ENCODE measurements around the gene EZH1. TPM values are rescaled to one million over a fixed set of nuclear protein-coding genes. Genes with fewer than 3 reads are reported as not detected.

The EZH1 gene
- total RNA-seq (2022) (16.9 and 18.0 TPM in 2 replicates), Bru-seq, nascent RNA (percentile 55 among the genes with signal in this experiment), BruChase-seq, experiment 1, labeled RNA remaining after a 2-hour chase (percentile 60 among the genes with signal in this experiment), BruChase-seq, experiment 2, labeled RNA remaining after a 6-hour chase (percentile 55 among the genes with signal in this experiment)
- long read RNA-seq, full-length matches to known transcripts, result 2 of 13 reads
- long read RNA-seq, partial matches to known transcripts, result 3 of 13 reads
- long read RNA-seq, other reads (novel, unspliced or antisense), result 8 of 13 reads

GRCh38 chr17:42744806-42745617 lies at the start of gene EZH1:
EZH1 (minus strand) TSS chr17:42745040; CDS start chr17:42728941, 16,099 bp downstream.
- peaks cover 3% of the 10 kb centered on the region for H3K27me3 Mint-ChIP-seq (ENCODE audit: insufficient read depth, unreplicated experiment)
- Histone ChIP-seq H3K36me3 (ENCODE audit: control insufficient read depth, insufficient read depth, low read length) (no peaks in the 10 kb centered on the region), H3K4me3 (ENCODE audit: low read depth, low read length) (peak within 1 kb of the TSS; percentile 63), H3K27me3 (replicated peaks; ENCODE audit: control insufficient read depth, insufficient read depth, low read length) (no peaks in the 10 kb centered on the region), H3K4me1 (peaks cover 23% of the 10 kb centered on the region), H3K9me3 (no peaks in the 10 kb centered on the region)
- TF ChIP-seq, protein P1, sequence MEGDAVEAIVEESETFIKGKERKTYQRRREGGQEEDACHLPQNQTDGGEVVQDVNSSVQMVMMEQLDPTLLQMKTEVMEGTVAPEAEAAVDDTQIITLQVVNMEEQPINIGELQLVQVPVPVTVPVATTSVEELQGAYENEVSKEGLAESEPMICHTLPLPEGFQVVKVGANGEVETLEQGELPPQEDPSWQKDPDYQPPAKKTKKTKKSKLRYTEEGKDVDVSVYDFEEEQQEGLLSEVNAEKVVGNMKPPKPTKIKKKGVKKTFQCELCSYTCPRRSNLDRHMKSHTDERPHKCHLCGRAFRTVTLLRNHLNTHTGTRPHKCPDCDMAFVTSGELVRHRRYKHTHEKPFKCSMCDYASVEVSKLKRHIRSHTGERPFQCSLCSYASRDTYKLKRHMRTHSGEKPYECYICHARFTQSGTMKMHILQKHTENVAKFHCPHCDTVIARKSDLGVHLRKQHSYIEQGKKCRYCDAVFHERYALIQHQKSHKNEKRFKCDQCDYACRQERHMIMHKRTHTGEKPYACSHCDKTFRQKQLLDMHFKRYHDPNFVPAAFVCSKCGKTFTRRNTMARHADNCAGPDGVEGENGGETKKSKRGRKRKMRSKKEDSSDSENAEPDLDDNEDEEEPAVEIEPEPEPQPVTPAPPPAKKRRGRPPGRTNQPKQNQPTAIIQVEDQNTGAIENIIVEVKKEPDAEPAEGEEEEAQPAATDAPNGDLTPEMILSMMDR (IDR thresholded peaks at IDR 0.05; ENCODE audit: insufficient read depth in 1 of 2, low read depth in 1 of 2, low read length in 1 of 2, severe bottlenecking in 1 of 2, unreplicated experiment in 1 of 2), result no peak
- peak; percentile 93 to 97 for DNase-seq
- H3K4me3 Mint-ChIP-seq (ENCODE audit: unreplicated experiment), result peak within 1 kb of the TSS; percentile 92
- BruUV-seq (replicated peaks), result TSS peak; percentile 93
- H3K4me1 Mint-ChIP-seq (ENCODE audit: low read depth, unreplicated experiment), result peaks cover 39% of the 10 kb centered on the region
- H3K27ac Mint-ChIP-seq (ENCODE audit: unreplicated experiment), result peak within 1 kb of the TSS; percentile 64
- H3K9me3 Mint-ChIP-seq (ENCODE audit: unreplicated experiment), result no peaks in the 10 kb centered on the region
- ChIA-PET POLR2A (interaction anchor here (1.6 kb wide), 1 partner anchor 136 kb away, joined by 6 read pairs; the partner anchor contains the start of genes RETREG3 and TUBG1), CTCF (interaction anchor here (0.7 kb wide), 1 partner anchor 19 kb away, joined by 3 read pairs; no protein-coding TSS in a partner anchor)
- H3K36me3 Mint-ChIP-seq (ENCODE audit: insufficient read depth, unreplicated experiment), result peaks cover 13% of the 10 kb centered on the region
- intact Hi-C loops (cut with micrococcal nuclease; ENCODE audit: unreplicated experiment), result loop anchor here (1.0 kb wide), 1 partner anchor 18 kb away; no protein-coding TSS in a partner anchor

- CTCF ChIA-PET, result no interaction called here
- TF ChIP-seq, protein P1 (IDR thresholded peaks at IDR 0.05; ENCODE audit: insufficient read depth in 1 of 2, low read depth in 1 of 2, low read length in 1 of 2, severe bottlenecking in 1 of 2, unreplicated experiment in 1 of 2), result no peak
- peaks cover 10% of the 10 kb centered on the region for H3K9me3 Mint-ChIP-seq (ENCODE audit: unreplicated experiment)
- no peak overlapping the region for H3K27ac Mint-ChIP-seq (ENCODE audit: unreplicated experiment)
- Histone ChIP-seq H3K27me3 (replicated peaks; ENCODE audit: control insufficient read depth, insufficient read depth, low read length) (no peaks in the 10 kb centered on the region), H3K9me3 (no peaks in the 10 kb centered on the region), H3K36me3 (ENCODE audit: control insufficient read depth, insufficient read depth, low read length) (peaks cover 1% of the 10 kb centered on the region; the same call in 1 of the 2 replicates), H3K4me3 (ENCODE audit: low read depth, low read length) (no peak overlapping the region), H3K4me1 (peaks cover 6% of the 10 kb centered on the region)
- no TSS peak for BruUV-seq (replicated peaks)
- H3K4me3 Mint-ChIP-seq (ENCODE audit: unreplicated experiment), result no peak overlapping the region
- POLR2A ChIA-PET, result no interaction called here
- intact Hi-C loops (cut with micrococcal nuclease; ENCODE audit: unreplicated experiment), result no loop called here
- H3K36me3 Mint-ChIP-seq (ENCODE audit: insufficient read depth, unreplicated experiment), result no peaks in the 10 kb centered on the region
- H3K4me1 Mint-ChIP-seq (ENCODE audit: low read depth, unreplicated experiment), result no peaks in the 10 kb centered on the region
- no peaks in the 10 kb centered on the region for H3K27me3 Mint-ChIP-seq (ENCODE audit: insufficient read depth, unreplicated experiment)
- DNase-seq, result no peak
Observed at GRCh38 chr17:42792545-42792944, 47.7 kb upstream of the EZH1 start.

DNA sequence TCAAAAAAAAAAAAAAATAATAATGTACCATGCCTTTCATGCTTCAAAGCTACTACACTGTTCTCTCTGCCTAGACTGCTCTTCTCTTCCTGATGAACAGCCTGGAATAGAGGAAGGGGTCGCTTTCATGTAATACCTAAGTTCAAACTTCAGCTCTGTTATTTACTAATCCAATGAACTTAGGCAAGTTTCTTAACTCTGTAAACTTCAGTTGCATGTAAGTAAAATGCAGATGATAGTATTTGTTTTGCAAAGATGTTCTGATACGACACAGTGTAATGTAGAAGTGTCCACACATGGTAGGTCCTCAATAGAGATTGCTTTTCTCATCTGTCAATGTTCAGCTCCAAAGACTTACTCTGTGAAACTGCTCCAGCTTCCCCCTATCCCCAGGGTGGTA lies 47.1 kb upstream of the EZH1 start:
- H3K4me3 Mint-ChIP-seq (ENCODE audit: unreplicated experiment), result no peak overlapping the region
- H3K9me3 Mint-ChIP-seq (ENCODE audit: unreplicated experiment), result peaks cover 10% of the 10 kb centered on the region
- no peaks in the 10 kb centered on the region for H3K27me3 ChIP-seq (replicated peaks; ENCODE audit: control insufficient read depth, insufficient read depth, low read length)
- peaks cover under 1% of the 10 kb centered on the region; the same call in 1 of the 2 replicates for H3K4me1 ChIP-seq
- no peak overlapping the region for H3K27ac Mint-ChIP-seq (ENCODE audit: unreplicated experiment)
- no peak overlapping the region for H3K4me3 ChIP-seq (ENCODE audit: low read depth, low read length)
- POLR2A ChIA-PET, result no interaction called here
- CTCF ChIA-PET, result no interaction called here
- no peaks in the 10 kb centered on the region for H3K27me3 Mint-ChIP-seq (ENCODE audit: insufficient read depth, unreplicated experiment)
- H3K4me1 Mint-ChIP-seq (ENCODE audit: low read depth, unreplicated experiment), result no peaks in the 10 kb centered on the region
- peaks cover 1% of the 10 kb centered on the region; the same call in 1 of the 2 replicates for H3K36me3 ChIP-seq (ENCODE audit: control insufficient read depth, insufficient read depth, low read length)
- no peaks in the 10 kb centered on the region for H3K36me3 Mint-ChIP-seq (ENCODE audit: insufficient read depth, unreplicated experiment)
- intact Hi-C loops (cut with micrococcal nuclease; ENCODE audit: unreplicated experiment), result no loop called here
- no peak for DNase-seq
- H3K9me3 ChIP-seq, result no peaks in the 10 kb centered on the region
- BruUV-seq (replicated peaks), result no TSS peak
- TF ChIP-seq, protein P1 (IDR thresholded peaks at IDR 0.05; ENCODE audit: insufficient read depth in 1 of 2, low read depth in 1 of 2, low read length in 1 of 2, severe bottlenecking in 1 of 2, unreplicated experiment in 1 of 2), result no peak
